HG02852 (cell line): ENCODE results near the gene AUTS2.

Source experiments
- ATAC-seq: cut with Tn5 transposase; IDR thresholded peaks from one replicate; pipeline ENCODE4 v1.9.1; 2021; ENCODE audit warnings: mild to moderate bottlenecking, moderate library complexity; ENCODE audit not compliant: unreplicated experiment

Gene AUTS2

GRCh38 chr7:70210200-70210935, 612.1 kb downstream of the AUTS2 start:
- no peak for ATAC-seq

GRCh38 chr7:70210936-70211310, 612.6 kb downstream of the AUTS2 start:
- no peak for ATAC-seq

GRCh38 chr7:70212281-70212680, 614.0 kb downstream of the AUTS2 start:
- ATAC-seq = no peak

GRCh38 chr7:70214071-70214470, 615.8 kb downstream of the AUTS2 start:
- ATAC-seq = no peak

- ATAC-seq = no peak
These were observed 617.2 kb downstream of the AUTS2 start for GRCh38 chr7:70215491-70215890.

- ATAC-seq = no peak
These were observed 619.3 kb downstream of the AUTS2 start for GRCh38 chr7:70217571-70217970.

- no peak for ATAC-seq
These were observed 619.7 kb downstream of the AUTS2 start for GRCh38 chr7:70218006-70218405.

- ATAC-seq = no peak
These were observed 620.8 kb downstream of the AUTS2 start for GRCh38 chr7:70219061-70219460.

- no peak for ATAC-seq
These were observed 631.0 kb downstream of the AUTS2 start for GRCh38 chr7:70229242-70229641.

- no peak for ATAC-seq
These were observed 632.5 kb downstream of the AUTS2 start for GRCh38 chr7:70230761-70231160.

GRCh38 chr7:70233776-70234175, 635.5 kb downstream of the AUTS2 start:
- no peak for ATAC-seq

GRCh38 chr7:70237256-70237655, 639.0 kb downstream of the AUTS2 start:
- no peak for ATAC-seq

GRCh38 chr7:70237831-70238575, 639.7 kb downstream of the AUTS2 start:
- ATAC-seq = peak; percentile 100

- no peak for ATAC-seq
These were observed 641.6 kb downstream of the AUTS2 start for GRCh38 chr7:70239918-70240317.

- no peak for ATAC-seq
These were observed 642.6 kb downstream of the AUTS2 start for GRCh38 chr7:70240873-70241272.

- no peak for ATAC-seq
These were observed 643.4 kb downstream of the AUTS2 start for GRCh38 chr7:70241536-70242175.

- no peak for ATAC-seq
These were observed 644.6 kb downstream of the AUTS2 start for GRCh38 chr7:70242826-70243225.

GRCh38 chr7:70243443-70243842, 645.2 kb downstream of the AUTS2 start:
- no peak for ATAC-seq

- ATAC-seq = no peak
These were observed 659.6 kb downstream of the AUTS2 start for GRCh38 chr7:70257921-70258320.

- ATAC-seq = no peak
These were observed 661.2 kb downstream of the AUTS2 start for GRCh38 chr7:70259502-70259901.

- ATAC-seq = no peak
These were observed 665.4 kb downstream of the AUTS2 start for GRCh38 chr7:70263471-70264255.
